Caco-2 (cell line): ENCODE measurements around the gene PPFIA3. TPM values are rescaled to one million over a fixed set of nuclear protein-coding genes. Genes with fewer than 3 reads are reported as not detected.

ENCODE experiments used
- BruUV-seq: library from RNA; stranded (reverse); fragments of 400-500 nt; replicated peaks from 2 replicates; lab custom pipeline; 2021; lab: Mats Ljungman, UMichigan
- CTCF ChIA-PET: fragments of 300-600 bp; sonication (Branson Sonifier 250); formaldehyde crosslinking; loops from one replicate; lab custom pipeline; 2022; ENCODE audit warnings: antibody characterized with exemption; lab: Charles Lee
- POLR2A ChIA-PET: fragments of 300-600 bp; sonication (Branson Sonifier 250); formaldehyde crosslinking; loops from one replicate; lab custom pipeline; 2022; ENCODE audit warnings: antibody characterized with exemption; lab: Charles Lee
- DNase-seq, 2 experiments: peaks; one replicate each; pipeline versions ENCODE4 v3.0.0 to v3.0.0-alpha.2; 2020 to 2022
- H3K27me3 ChIP-seq: replicated peaks from 2 replicates; pipeline ENCODE4 v1.6.0; 2011; ENCODE audit warnings: low read length; ENCODE audit not compliant: control insufficient read depth, insufficient read depth
- H3K36me3 ChIP-seq: 2 replicates; pipeline ENCODE4 v1.5.1; 2011; ENCODE audit warnings: low read length; ENCODE audit not compliant: control insufficient read depth, insufficient read depth
- H3K4me1 ChIP-seq: fragments of 250-450 bp; sonication (Bioruptor Pico); 2 replicates; pipeline ENCODE4 v1.5.1; 2020; ENCODE audit warnings: mild to moderate bottlenecking
- H3K4me3 ChIP-seq: 2 replicates; pipeline ENCODE4 v1.5.1; 2011; ENCODE audit warnings: low read depth, mild to moderate bottlenecking, control low read depth, low read length
- H3K9me3 ChIP-seq: fragments of 250-450 bp; sonication (Bioruptor Pico); 2 replicates; pipeline ENCODE4 v1.5.1; 2020; ENCODE audit warnings: mild to moderate bottlenecking, moderate library complexity
- H3K27ac Mint-ChIP-seq: one replicate; pipeline ENCODE4 v1.8.0; 2022; ENCODE audit warnings: mixed read lengths; ENCODE audit not compliant: unreplicated experiment
- H3K27me3 Mint-ChIP-seq: one replicate; pipeline ENCODE4 v1.8.0; 2022; ENCODE audit warnings: mixed read lengths; ENCODE audit not compliant: insufficient read depth, unreplicated experiment
- H3K36me3 Mint-ChIP-seq: one replicate; pipeline ENCODE4 v1.8.0; 2022; ENCODE audit warnings: mild to moderate bottlenecking, mixed read lengths; ENCODE audit not compliant: insufficient read depth, unreplicated experiment
- H3K4me1 Mint-ChIP-seq: one replicate; pipeline ENCODE4 v1.8.0; 2022; ENCODE audit warnings: low read depth, mixed read lengths; ENCODE audit not compliant: unreplicated experiment
- H3K4me3 Mint-ChIP-seq: one replicate; pipeline ENCODE4 v1.8.0; 2022; ENCODE audit warnings: mild to moderate bottlenecking, moderate library complexity, mixed read lengths; ENCODE audit not compliant: unreplicated experiment
- H3K9me3 Mint-ChIP-seq: one replicate; pipeline ENCODE4 v1.8.0; 2022; ENCODE audit warnings: mixed read lengths; ENCODE audit not compliant: unreplicated experiment
- intact Hi-C: fragments of 100-400 bp; cut with micrococcal nuclease; formaldehyde crosslinking; loops from one replicate; pipeline ENCODE4 v1.10.0; 2022; ENCODE audit not compliant: unreplicated experiment
- total RNA-seq: library from RNA; stranded (reverse); gene quantifications from 2 replicates; pipeline ENCODE4 v1.2.3, GENCODE V29; 2022
- TF ChIP-seq, protein P1 (sequence below), 2 experiments: fragments of 200-600 bp in 1 of 2; IDR thresholded peaks; 1 replicate in 1 of 2; 2 replicates in 1 of 2; pipeline versions ENCODE4 v1.5.1 to v1.8.0; 2011 to 2022; ENCODE audit warnings: antibody characterized with exemption in 1 of 2, control low read depth in 1 of 2, inconsistent platforms in 1 of 2, low read depth in 1 of 2, low read length in 1 of 2, mild to moderate bottlenecking in 1 of 2, moderate library complexity in 1 of 2; ENCODE audit not compliant: insufficient read depth in 1 of 2, severe bottlenecking in 1 of 2, unreplicated experiment in 1 of 2

PPFIA3 gene
- total RNA-seq, 1 experiment from 2014 or later: 11.8 TPM

- H3K27me3 ChIP-seq: no peaks in the 10 kb centered on the region
- POLR2A ChIA-PET: interaction anchor here (0.8 kb wide), 1 partner anchor 7 kb away, joined by 3 read pairs; no protein-coding TSS in a partner anchor
- Mint-ChIP-seq H3K9me3 (peaks cover 7% of the 10 kb centered on the region), H3K36me3 (peaks cover 32% of the 10 kb centered on the region), H3K27me3 (no peaks in the 10 kb centered on the region), H3K4me3 (no peak overlapping the region), H3K27ac (no peak overlapping the region), H3K4me1 (peaks cover 14% of the 10 kb centered on the region)
- TF ChIP-seq, protein P1, sequence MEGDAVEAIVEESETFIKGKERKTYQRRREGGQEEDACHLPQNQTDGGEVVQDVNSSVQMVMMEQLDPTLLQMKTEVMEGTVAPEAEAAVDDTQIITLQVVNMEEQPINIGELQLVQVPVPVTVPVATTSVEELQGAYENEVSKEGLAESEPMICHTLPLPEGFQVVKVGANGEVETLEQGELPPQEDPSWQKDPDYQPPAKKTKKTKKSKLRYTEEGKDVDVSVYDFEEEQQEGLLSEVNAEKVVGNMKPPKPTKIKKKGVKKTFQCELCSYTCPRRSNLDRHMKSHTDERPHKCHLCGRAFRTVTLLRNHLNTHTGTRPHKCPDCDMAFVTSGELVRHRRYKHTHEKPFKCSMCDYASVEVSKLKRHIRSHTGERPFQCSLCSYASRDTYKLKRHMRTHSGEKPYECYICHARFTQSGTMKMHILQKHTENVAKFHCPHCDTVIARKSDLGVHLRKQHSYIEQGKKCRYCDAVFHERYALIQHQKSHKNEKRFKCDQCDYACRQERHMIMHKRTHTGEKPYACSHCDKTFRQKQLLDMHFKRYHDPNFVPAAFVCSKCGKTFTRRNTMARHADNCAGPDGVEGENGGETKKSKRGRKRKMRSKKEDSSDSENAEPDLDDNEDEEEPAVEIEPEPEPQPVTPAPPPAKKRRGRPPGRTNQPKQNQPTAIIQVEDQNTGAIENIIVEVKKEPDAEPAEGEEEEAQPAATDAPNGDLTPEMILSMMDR (IDR thresholded peaks at IDR 0.05; ENCODE audit: insufficient read depth in 1 of 2, low read depth in 1 of 2, low read length in 1 of 2, severe bottlenecking in 1 of 2, unreplicated experiment in 1 of 2): no peak
- peaks cover 2% of the 10 kb centered on the region; the same call in 1 of the 2 replicates for H3K36me3 ChIP-seq
- no TSS peak for BruUV-seq
- H3K9me3 ChIP-seq: 0 out of 2 replicates have a peak, but pooled peaks cover 4% of the 10 kb centered on the region
- H3K4me3 ChIP-seq: no peak overlapping the region
- CTCF ChIA-PET: no interaction called here
- intact Hi-C loops: no loop called here
- no peak for DNase-seq
- no peaks in the 10 kb centered on the region for H3K4me1 ChIP-seq
Measured at GRCh38 chr19:49132974-49133609, 13.7 kb downstream of the PPFIA3 start.

- Mint-ChIP-seq H3K27me3 (no peaks in the 10 kb centered on the region), H3K4me3 (no peak overlapping the region), H3K27ac (no peak overlapping the region), H3K36me3 (peaks cover 25% of the 10 kb centered on the region), H3K4me1 (peaks cover 6% of the 10 kb centered on the region), H3K9me3 (peaks cover 3% of the 10 kb centered on the region)
- intact Hi-C loops: no loop called here
- Histone ChIP-seq H3K36me3 (peaks cover 2% of the 10 kb centered on the region; the same call in 1 of the 2 replicates), H3K4me1 (no peaks in the 10 kb centered on the region), H3K9me3 (0 out of 2 replicates have a peak, but pooled peaks cover 4% of the 10 kb centered on the region), H3K27me3 (no peaks in the 10 kb centered on the region), H3K4me3 (no peak overlapping the region)
- DNase-seq: no peak
- TF ChIP-seq, protein P1 (IDR thresholded peaks at IDR 0.05; ENCODE audit: insufficient read depth in 1 of 2, low read depth in 1 of 2, low read length in 1 of 2, severe bottlenecking in 1 of 2, unreplicated experiment in 1 of 2): no peak
- no TSS peak for BruUV-seq
- ChIA-PET POLR2A (interaction anchor here (0.8 kb wide), 1 partner anchor 8 kb away, joined by 3 read pairs; no protein-coding TSS in a partner anchor), CTCF (no interaction called here)
Measured at GRCh38 chr19:49133621-49134454, 14.5 kb downstream of the PPFIA3 start.

DNA sequence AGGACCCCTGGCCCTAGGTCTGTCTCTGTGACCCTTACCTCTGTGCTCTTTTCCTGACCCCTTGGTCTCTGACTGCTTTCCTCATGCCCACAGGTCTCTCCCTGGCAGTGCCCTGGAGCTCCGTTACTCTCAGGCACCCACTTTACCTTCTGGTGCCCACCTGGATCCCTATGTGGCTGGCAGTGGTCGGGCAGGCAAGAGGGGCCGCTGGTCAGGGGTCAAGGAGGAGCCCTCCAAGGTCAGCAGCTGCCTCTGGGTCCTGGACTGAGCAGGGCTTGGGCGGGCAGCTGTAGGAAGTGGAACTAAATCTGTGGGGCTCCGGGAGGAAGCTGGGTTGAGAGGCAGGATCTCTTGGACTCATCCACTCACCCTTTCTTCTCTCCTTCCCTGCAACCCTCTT is 16.3 kb downstream of the PPFIA3 start:
- Histone ChIP-seq H3K9me3 (0 out of 2 replicates have a peak, but pooled peaks cover 4% of the 10 kb centered on the region), H3K27me3 (no peaks in the 10 kb centered on the region), H3K4me3 (no peak overlapping the region), H3K36me3 (no peaks in the 10 kb centered on the region; the same call in 1 of the 2 replicates), H3K4me1 (no peaks in the 10 kb centered on the region)
- Mint-ChIP-seq H3K27ac (no peak overlapping the region), H3K27me3 (no peaks in the 10 kb centered on the region), H3K36me3 (peaks cover 21% of the 10 kb centered on the region), H3K4me3 (no peak overlapping the region), H3K4me1 (no peaks in the 10 kb centered on the region), H3K9me3 (no peaks in the 10 kb centered on the region)
- CTCF ChIA-PET: interaction anchor here (0.6 to 1.4 kb wide), 2 partner anchors 22 to 27 kb away, joined by 3 read pairs; no protein-coding TSS in a partner anchor
- POLR2A ChIA-PET: no interaction called here
- TF ChIP-seq, protein P1 (IDR thresholded peaks at IDR 0.05; ENCODE audit: insufficient read depth in 1 of 2, low read depth in 1 of 2, low read length in 1 of 2, severe bottlenecking in 1 of 2, unreplicated experiment in 1 of 2): no peak
- intact Hi-C loops: no loop called here
- no TSS peak for BruUV-seq
- no peak for DNase-seq
